ENCODE data around the gene DLX3. TPM values are rescaled to one million over a fixed set of nuclear protein-coding genes. Genes with fewer than 3 reads are reported as not detected.

DLX3 gene
- total RNA-seq, 1 experiment from 2014 or later = 1.2 TPM

DNA sequence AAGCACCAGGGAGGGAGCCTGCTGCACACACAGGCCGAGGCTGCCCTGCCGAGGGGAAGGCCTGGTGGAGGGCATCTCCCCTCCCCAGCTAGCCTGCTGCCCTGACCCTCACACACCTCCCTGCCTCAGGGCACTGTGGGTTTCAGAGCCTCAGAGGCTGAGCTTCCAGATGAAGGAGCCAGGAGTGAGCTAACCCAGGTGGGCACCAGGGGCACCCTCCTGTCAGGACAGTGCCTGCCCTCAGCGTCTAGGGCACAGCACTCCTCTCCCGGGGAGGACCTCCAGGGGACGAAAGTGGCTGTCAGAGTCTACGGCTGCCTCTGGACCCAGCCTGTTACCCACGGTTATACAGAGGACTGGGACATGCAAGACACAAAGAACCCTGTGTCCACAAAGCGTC is 48.8 kb downstream of the DLX3 start:
- H2BK12ac ChIP-seq (ENCODE audit: insufficient read length, low read depth, low read length) = no peak overlapping the region
- no peak overlapping the region for H3K4ac ChIP-seq (ENCODE audit: low read depth, low read length)
- H3K23ac ChIP-seq (ENCODE audit: insufficient read length, low read depth, low read length) = no peak overlapping the region
- H4K91ac ChIP-seq (ENCODE audit: insufficient read length, low read depth, low read length) = no peak overlapping the region
- H2BK120ac ChIP-seq (ENCODE audit: low read depth, low read length, poor library complexity, severe bottlenecking) = no peak overlapping the region
- no peak overlapping the region for H4K8ac ChIP-seq (replicated peaks; ENCODE audit: insufficient read length, low read depth, low read length)
- no peak overlapping the region for H3K18ac ChIP-seq (ENCODE audit: insufficient read length, low read depth, low read length)
- WGBS (ENCODE audit: extremely low coverage, insufficient read length, low lambda C conversion rate) = no CpG with 5 or more reads among the region's 8 CpGs
- no peak for DNase-seq
- peaks cover 11 to 18% of the 10 kb centered on the region in 2 experiments for H3K4me1 Mint-ChIP-seq
- no peak overlapping the region for H2BK5ac ChIP-seq (ENCODE audit: insufficient read length, low read length)
- TF ChIP-seq, protein P1, sequence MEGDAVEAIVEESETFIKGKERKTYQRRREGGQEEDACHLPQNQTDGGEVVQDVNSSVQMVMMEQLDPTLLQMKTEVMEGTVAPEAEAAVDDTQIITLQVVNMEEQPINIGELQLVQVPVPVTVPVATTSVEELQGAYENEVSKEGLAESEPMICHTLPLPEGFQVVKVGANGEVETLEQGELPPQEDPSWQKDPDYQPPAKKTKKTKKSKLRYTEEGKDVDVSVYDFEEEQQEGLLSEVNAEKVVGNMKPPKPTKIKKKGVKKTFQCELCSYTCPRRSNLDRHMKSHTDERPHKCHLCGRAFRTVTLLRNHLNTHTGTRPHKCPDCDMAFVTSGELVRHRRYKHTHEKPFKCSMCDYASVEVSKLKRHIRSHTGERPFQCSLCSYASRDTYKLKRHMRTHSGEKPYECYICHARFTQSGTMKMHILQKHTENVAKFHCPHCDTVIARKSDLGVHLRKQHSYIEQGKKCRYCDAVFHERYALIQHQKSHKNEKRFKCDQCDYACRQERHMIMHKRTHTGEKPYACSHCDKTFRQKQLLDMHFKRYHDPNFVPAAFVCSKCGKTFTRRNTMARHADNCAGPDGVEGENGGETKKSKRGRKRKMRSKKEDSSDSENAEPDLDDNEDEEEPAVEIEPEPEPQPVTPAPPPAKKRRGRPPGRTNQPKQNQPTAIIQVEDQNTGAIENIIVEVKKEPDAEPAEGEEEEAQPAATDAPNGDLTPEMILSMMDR (conservative IDR thresholded peaks at IDR 0.05) = no peak
- peaks cover 80% of the 10 kb centered on the region for H3K27me3 Mint-ChIP-seq (ENCODE audit: low read depth)
- H3K9me3 ChIP-seq (ENCODE audit: control insufficient read depth, low read depth, low read length) = no peaks in the 10 kb centered on the region
- no peak overlapping the region for H3T11ph ChIP-seq (ENCODE audit: low read length)
- H3K36me3 Mint-ChIP-seq (ENCODE audit: insufficient read depth in 1 of 3, low read depth in 3 of 3) = no peaks in the 10 kb centered on the region
- no peak overlapping the region for H4K5ac ChIP-seq (ENCODE audit: insufficient read length, low read depth, low read length)
- H2BK15ac ChIP-seq (ENCODE audit: low read depth, low read length) = no peak overlapping the region
- no peak overlapping the region for H3K4me2 ChIP-seq (ENCODE audit: insufficient read depth, insufficient read length, low read length)
- no peak overlapping the region for H3K27ac ChIP-seq (ENCODE audit: insufficient read length, low read depth, low read length)
- H3K79me1 ChIP-seq (ENCODE audit: insufficient read depth, low read depth, low read length, poor library complexity, severe bottlenecking) = no peaks in the 10 kb centered on the region
- H3K56ac ChIP-seq (ENCODE audit: insufficient read length, low read depth, low read length) = no peak overlapping the region
- H3K23me2 ChIP-seq (ENCODE audit: insufficient read length, low read depth, low read length, poor library complexity, severe bottlenecking) = no peaks in the 10 kb centered on the region
- H4K20me1 ChIP-seq (ENCODE audit: control insufficient read depth, insufficient read depth, insufficient read length) = no peaks in the 10 kb centered on the region
- no peak overlapping the region; a peak in 1 of 7 replicates for H3K27ac Mint-ChIP-seq
- no peaks in the 10 kb centered on the region; the same call in 1 of the 2 replicates for H3K27me3 ChIP-seq (ENCODE audit: insufficient read depth, low read length)
- no peaks in the 10 kb centered on the region for H3K9me3 Mint-ChIP-seq
- H3K14ac ChIP-seq (ENCODE audit: insufficient read depth, low read length) = no peak overlapping the region; the same call in 1 of the 2 replicates
- no peak overlapping the region for H2AK5ac ChIP-seq (ENCODE audit: insufficient read length, low read length)
- H2AFZ ChIP-seq (ENCODE audit: low read length) = no peak overlapping the region
- no peak overlapping the region for H2BK20ac ChIP-seq (ENCODE audit: low read depth, low read length, poor library complexity, severe bottlenecking)
- H3K79me2 ChIP-seq (ENCODE audit: insufficient read depth, low read length) = no peaks in the 10 kb centered on the region
- no peak overlapping the region for H3K9ac ChIP-seq (ENCODE audit: extremely low read depth, insufficient read length, low read length)
- H3K4me1 ChIP-seq (ENCODE audit: insufficient read depth, low read length) = no peaks in the 10 kb centered on the region
- H3K4me3 Mint-ChIP-seq = no peak overlapping the region
